Stomach (tissue), 19 donors: ENCODE results near the gene HUS1. TPM values are rescaled to one million over a fixed set of nuclear protein-coding genes. Genes with fewer than 3 reads are reported as not detected.

ENCODE experiments used
- DNase-seq, 2 donors: peaks; one replicate each; pipeline versions ENCODE4 v3.0.0 to v3.0.0-alpha.2; 2013 to 2019
- H3K27ac ChIP-seq, 5 donors: fragments of 200-600 bp in 4 of 5; sonication (generic) in 4 of 5; one replicate each; pipeline ENCODE4 v1.5.1; 2013 to 2019; ENCODE audit warnings: mild to moderate bottlenecking in 1 of 5, moderate library complexity in 1 of 5
- H3K27me3 ChIP-seq, 3 donors: fragments of 200-600 bp; sonication (generic); one replicate each; pipeline ENCODE4 v1.5.1; 2017 to 2019; ENCODE audit warnings: mixed run types in 1 of 3
- H3K36me3 ChIP-seq, 4 donors: fragments of 200-600 bp; sonication (generic); 1 replicate in 3 of 4; 2 replicates in 1 of 4; pipeline ENCODE4 v1.5.1; 2016 to 2019
- H3K4me1 ChIP-seq, 4 donors: fragments of 200-600 bp; sonication (generic); one replicate each; pipeline ENCODE4 v1.5.1; 2016 to 2019
- H3K4me3 ChIP-seq, 4 donors: fragments of 200-600 bp; sonication (generic) in 3 of 4; one replicate each; pipeline ENCODE4 v1.5.1; 2016 to 2019; ENCODE audit warnings: mild to moderate bottlenecking in 1 of 4
- H3K9me3 ChIP-seq, 4 donors: fragments of 200-600 bp; sonication (generic); one replicate each; pipeline ENCODE4 v1.5.1; 2016 to 2019
- EP300 ChIP-seq: sonication (generic); formaldehyde crosslinking; IDR thresholded peaks from one replicate; pipeline ENCODE4 v1.6.1; 2017; ENCODE audit warnings: antibody characterized with exemption
- POLR2A ChIP-seq, 4 donors: fragments of 450-650 bp; IDR thresholded peaks; one replicate each; pipeline ENCODE4 v1.6.1; 2016; ENCODE audit warnings: antibody characterized with exemption in 4 of 4, control low read depth in 2 of 4, mild to moderate bottlenecking in 1 of 4, moderate library complexity in 1 of 4
- POLR2AphosphoS5 ChIP-seq, 3 donors: sonication (generic); formaldehyde crosslinking; IDR thresholded peaks; one replicate each; pipeline ENCODE4 v1.6.1; 2016; ENCODE audit warnings: antibody characterized with exemption in 3 of 3
- WGBS, 5 donors: extraction: QIAGEN DNeasy Blood & Tissue Kit in 3 of 5; methylation state at CpG; one replicate each; pipeline versions ENCODE4 v1.1.5 to v1.1.7; 2013 to 2018; 5-methylcytosine and 5-hydroxymethylcytosine counted together
- intact Hi-C: fragments of 100-400 bp; cut with DNase I; formaldehyde crosslinking; loops from one replicate; pipeline ENCODE4 v1.15.1; 2023; ENCODE audit warnings: low total_unique reads
- long read RNA-seq, 10 donors: transcript quantifications; one replicate each; lab custom pipeline, GENCODE V29; 2026
- polyA plus RNA-seq, 3 donors: library from polyadenylated mRNA; stranded (reverse); fragments of 200-250 nt; gene quantifications; one replicate each; pipeline ENCODE4 v1.2.3, GENCODE V29; 2013
- total RNA-seq, 5 donors: library from RNA; depleted of rRNA; stranded (reverse); fragments of >200 nt; gene quantifications; one replicate each; pipeline versions ENCODE4 v1.1.0 to v1.2.3, GENCODE V29; 2014 to 2016
- TF ChIP-seq, protein P1 (sequence below), 7 experiments: fragments of 450-650 bp in 4 of 7; fragments of 200-600 bp in 3 of 7; sonication (generic) in 3 of 7; IDR thresholded peaks; one replicate each; pipeline ENCODE4 v1.5.1; 2016 to 2019; ENCODE audit warnings: antibody characterized with exemption in 7 of 7, control low read depth in 2 of 7, mild to moderate bottlenecking in 1 of 7
- donor health status: healthy with polysubstance abuse.
- donor health status: Bipolar disorder and iron deficiency.
- donor health status: healthy.

The HUS1 gene
- total RNA-seq (10 to 100 TPM in 4 of 5 donors, 1 to 10 TPM in 1; 9.9 to 69.2 (median 21.1) TPM), polyA plus RNA-seq (1 to 10 TPM; 5.9 to 8.2 (median 7.9) TPM)
- long read RNA-seq, donor 1: 0 reads
- long read RNA-seq, donor 2, partial matches to known transcripts: 0 of 2 reads
- long read RNA-seq, donor 2, other reads (novel, unspliced or antisense): 0 of 2 reads
- long read RNA-seq, donor 3, partial matches to known transcripts: 0 of 3 reads
- long read RNA-seq, donor 3, other reads (novel, unspliced or antisense): 0 of 3 reads
- long read RNA-seq, donor 4: 0 reads
- long read RNA-seq, donor 5, partial matches to known transcripts: 0 of 5 reads
- long read RNA-seq, donor 5, other reads (novel, unspliced or antisense): 0 of 5 reads
- long read RNA-seq, donor 6, partial matches to known transcripts: 0 of 3 reads
- long read RNA-seq, donor 6, other reads (novel, unspliced or antisense): 0 of 3 reads
- long read RNA-seq, donor 7, partial matches to known transcripts: 0 of 2 reads
- long read RNA-seq, donor 7, other reads (novel, unspliced or antisense): 0 of 2 reads
- long read RNA-seq, donor 8, partial matches to known transcripts: 0 of 4 reads
- long read RNA-seq, donor 8, other reads (novel, unspliced or antisense): 0 of 4 reads
- long read RNA-seq, donor 9, partial matches to known transcripts: 0 of 3 reads
- long read RNA-seq, donor 9, other reads (novel, unspliced or antisense): 0 of 3 reads
- long read RNA-seq, donor 10, partial matches to known transcripts: 0 of 2 reads
- long read RNA-seq, donor 10, other reads (novel, unspliced or antisense): 0 of 2 reads

DNA sequence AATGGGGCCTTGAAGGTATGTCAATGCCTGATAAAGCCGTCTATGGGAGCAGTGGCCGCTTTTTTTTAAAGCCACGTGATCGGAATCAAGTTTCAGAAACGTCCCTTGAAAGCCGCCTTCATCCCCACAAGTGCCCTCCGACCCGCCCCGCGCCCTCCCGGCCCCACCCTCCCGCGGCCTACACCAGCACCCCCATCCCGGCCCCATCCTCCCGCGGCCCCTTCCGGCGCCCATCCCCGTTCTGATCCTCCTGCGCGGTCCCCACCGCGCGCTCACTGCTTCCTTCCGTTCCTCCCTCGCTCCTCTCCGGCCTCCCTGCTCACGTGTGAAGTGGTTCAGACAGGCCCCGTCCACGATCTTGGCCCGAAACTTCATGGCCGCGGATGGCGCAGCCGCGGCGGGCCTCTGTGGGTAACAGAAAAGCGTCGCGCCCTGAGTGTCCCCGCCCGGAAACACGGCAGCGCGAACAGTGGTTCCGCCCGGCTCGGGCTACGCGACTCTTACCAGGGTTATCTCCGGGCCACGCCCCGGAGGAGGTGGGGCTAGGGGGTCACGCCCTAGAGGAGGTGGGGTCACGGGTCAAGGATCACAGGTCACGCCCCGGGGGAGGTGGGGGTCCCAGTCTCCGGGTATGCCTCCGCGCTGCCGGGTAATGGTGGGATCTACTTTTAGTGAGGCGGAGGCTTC is at the start of gene HUS1:
TSS of gene HUS1 (minus strand) at position 471 of the 687 bp plus-strand sequence. CDS start at position 375, 96 bp downstream.
- Histone ChIP-seq H3K9me3 (no peaks in the 10 kb centered on the region), H3K4me3 (peak within 1 kb of the TSS; percentile 64 to 84 (median 72)), H3K27ac (peak within 1 kb of the TSS; percentile 86 to 96 (median 91)), H3K4me1 (peaks cover 9 to 20% (median 15%) of the 10 kb centered on the region in 4 donors), H3K27me3 (no peaks in the 10 kb centered on the region), H3K36me3 (peaks cover 38 to 41% (median 40%) of the 10 kb centered on the region in 4 donors)
- intact Hi-C loops: no loop called here
- peak in 1 of 4 donors; percentile 49 for TF ChIP-seq POLR2A (IDR thresholded peaks at IDR 0.05)
- TF ChIP-seq, protein P1, sequence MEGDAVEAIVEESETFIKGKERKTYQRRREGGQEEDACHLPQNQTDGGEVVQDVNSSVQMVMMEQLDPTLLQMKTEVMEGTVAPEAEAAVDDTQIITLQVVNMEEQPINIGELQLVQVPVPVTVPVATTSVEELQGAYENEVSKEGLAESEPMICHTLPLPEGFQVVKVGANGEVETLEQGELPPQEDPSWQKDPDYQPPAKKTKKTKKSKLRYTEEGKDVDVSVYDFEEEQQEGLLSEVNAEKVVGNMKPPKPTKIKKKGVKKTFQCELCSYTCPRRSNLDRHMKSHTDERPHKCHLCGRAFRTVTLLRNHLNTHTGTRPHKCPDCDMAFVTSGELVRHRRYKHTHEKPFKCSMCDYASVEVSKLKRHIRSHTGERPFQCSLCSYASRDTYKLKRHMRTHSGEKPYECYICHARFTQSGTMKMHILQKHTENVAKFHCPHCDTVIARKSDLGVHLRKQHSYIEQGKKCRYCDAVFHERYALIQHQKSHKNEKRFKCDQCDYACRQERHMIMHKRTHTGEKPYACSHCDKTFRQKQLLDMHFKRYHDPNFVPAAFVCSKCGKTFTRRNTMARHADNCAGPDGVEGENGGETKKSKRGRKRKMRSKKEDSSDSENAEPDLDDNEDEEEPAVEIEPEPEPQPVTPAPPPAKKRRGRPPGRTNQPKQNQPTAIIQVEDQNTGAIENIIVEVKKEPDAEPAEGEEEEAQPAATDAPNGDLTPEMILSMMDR (IDR thresholded peaks at IDR 0.05): no peak
- peak; percentile 44 to 94 (median 88) for TF ChIP-seq POLR2AphosphoS5 (IDR thresholded peaks at IDR 0.05)
- TF ChIP-seq EP300: no peak
- DNase-seq: peak; percentile 93 to 96
- 1 to 2% (median 1%) methylated on average over 24 to 62 of the region's 62 CpGs for WGBS, 5 donors

DNA sequence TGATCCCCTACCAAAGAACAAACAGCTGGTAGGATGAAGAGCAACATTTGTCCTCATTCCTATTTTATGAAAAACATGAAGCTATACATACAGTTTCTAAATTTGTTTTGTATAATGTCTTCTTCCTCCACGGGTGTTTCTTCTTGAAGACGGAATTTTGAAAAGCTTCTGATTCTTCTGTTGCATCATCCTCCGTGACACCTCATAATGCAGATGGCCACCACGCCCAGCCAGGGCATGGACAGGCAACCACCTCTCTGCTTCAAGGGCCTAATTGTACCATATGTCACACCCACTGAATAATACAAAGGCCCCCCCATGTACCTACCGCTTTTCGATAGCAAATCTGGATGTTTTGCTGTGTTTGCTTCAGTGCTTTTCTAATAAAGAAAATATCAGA is 49.5 kb upstream of the HUS1 start, which contains the start of gene SUN3:
TSS of gene SUN3 (minus strand) at position 170 of the 400 bp plus-strand sequence. CDS start at position 1, 169 bp downstream.
- TF ChIP-seq POLR2A (IDR thresholded peaks at IDR 0.05) (no peak), POLR2AphosphoS5 (IDR thresholded peaks at IDR 0.05) (no peak), EP300 (no peak)
- TF ChIP-seq, protein P1 (IDR thresholded peaks at IDR 0.05): no peak
- no peak within 1 kb of the TSS for H3K27ac ChIP-seq
- intact Hi-C loops: no loop called here
- no peak for DNase-seq
- H3K36me3 ChIP-seq: no peaks in the 10 kb centered on the region
- no peaks in the 10 kb centered on the region for H3K4me1 ChIP-seq
- H3K4me3 ChIP-seq: no peak within 1 kb of the TSS
- 81 to 92% (median 88%) methylated on average over 6 of the region's 6 CpGs for WGBS, 5 donors
- peaks cover 1 to 10% (median 7%) of the 10 kb centered on the region in 4 donors for H3K9me3 ChIP-seq
- peaks cover 0 to 22% (median 0%) of the 10 kb centered on the region in 3 donors for H3K27me3 ChIP-seq

DNA sequence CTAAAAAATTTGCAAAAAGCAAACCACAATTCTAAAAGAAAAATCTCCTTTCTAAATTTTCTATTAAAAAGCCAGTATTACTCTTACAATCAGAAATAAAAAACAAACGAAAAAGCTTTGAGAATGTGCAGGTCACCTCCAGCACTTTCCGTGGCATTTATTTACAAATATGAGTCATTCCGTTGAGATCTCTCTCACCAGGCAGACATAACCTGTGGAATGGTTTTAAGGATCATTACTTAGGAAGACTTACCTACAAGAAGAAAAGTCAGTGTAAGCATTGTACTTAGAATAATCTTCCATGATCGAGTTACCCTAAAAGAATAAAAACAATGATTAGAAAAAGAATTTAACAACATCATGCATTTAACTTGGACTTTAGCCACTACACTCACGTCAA is 46.2 kb upstream of the HUS1 start:
- Histone ChIP-seq H3K4me3 (no peak overlapping the region), H3K36me3 (no peaks in the 10 kb centered on the region), H3K4me1 (no peaks in the 10 kb centered on the region), H3K9me3 (peaks cover 4 to 23% (median 20%) of the 10 kb centered on the region in 4 donors), H3K27ac (no peak overlapping the region), H3K27me3 (peaks cover 0 to 13% (median 0%) of the 10 kb centered on the region in 3 donors)
- TF ChIP-seq EP300: no peak
- WGBS, 5 donors: 22 to 39% (median 36%) methylated on average over 5 of the region's 5 CpGs
- no peak for DNase-seq
- intact Hi-C loops: no loop called here

DNA sequence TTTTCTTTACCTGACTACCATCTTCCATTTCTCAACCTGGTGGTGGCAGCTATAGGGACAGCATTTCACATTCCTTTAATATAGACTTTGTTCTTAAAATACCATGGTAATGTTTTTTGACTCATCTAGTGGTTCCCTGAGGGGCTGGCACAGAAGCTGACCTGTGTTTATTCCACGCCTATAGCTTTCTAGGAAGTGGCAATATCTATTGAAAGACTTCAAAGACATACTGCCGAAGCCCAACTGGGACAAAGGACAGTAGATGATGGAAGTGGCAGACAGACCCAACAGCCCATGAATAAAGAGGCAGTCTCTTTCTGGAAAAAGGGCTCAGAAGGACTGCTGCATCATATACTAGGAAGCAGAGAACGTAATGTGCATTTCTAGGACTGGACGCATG is 38.3 kb upstream of the HUS1 start:
- H3K27me3 ChIP-seq: peaks cover 0 to 21% (median 0%) of the 10 kb centered on the region in 3 donors
- intact Hi-C loops: no loop called here
- H3K9me3 ChIP-seq: peaks cover 0 to 1% (median under 1%) of the 10 kb centered on the region in 4 donors
- no peak overlapping the region for H3K4me3 ChIP-seq
- no peak overlapping the region for H3K27ac ChIP-seq
- 81 to 90% (median 85%) methylated on average over 4 of the region's 4 CpGs for WGBS, 5 donors
- DNase-seq: no peak
- H3K4me1 ChIP-seq: no peaks in the 10 kb centered on the region
- no peak for TF ChIP-seq POLR2AphosphoS5 (IDR thresholded peaks at IDR 0.05)
- H3K36me3 ChIP-seq: no peaks in the 10 kb centered on the region

DNA sequence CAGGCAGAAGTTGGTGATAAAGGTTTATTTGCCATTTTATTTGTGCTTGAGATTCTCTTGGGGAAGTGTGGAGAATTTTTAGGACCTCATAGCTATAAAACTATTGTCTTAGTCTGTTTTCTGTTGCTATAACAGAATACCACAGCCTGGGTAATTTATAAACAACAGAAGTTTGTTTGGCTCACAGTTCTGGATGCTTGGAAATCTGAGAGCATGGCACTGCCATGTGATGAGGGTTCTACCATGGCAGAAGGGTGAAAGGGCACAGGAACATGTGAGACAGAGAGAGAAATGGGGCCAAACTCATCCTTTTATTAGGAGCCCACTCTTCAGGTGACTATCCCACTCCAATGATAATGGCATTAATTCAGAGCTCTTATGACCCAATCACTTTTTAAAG is 37.2 kb upstream of the HUS1 start:
- H3K27ac ChIP-seq: no peak overlapping the region
- intact Hi-C loops: no loop called here
- DNase-seq: no peak
- H3K4me1 ChIP-seq: no peaks in the 10 kb centered on the region
- no peaks in the 10 kb centered on the region for H3K36me3 ChIP-seq
- no peaks in the 10 kb centered on the region for H3K9me3 ChIP-seq
- no peak overlapping the region for H3K4me3 ChIP-seq
- TF ChIP-seq, protein P1 (IDR thresholded peaks at IDR 0.05): no peak
- TF ChIP-seq POLR2A (IDR thresholded peaks at IDR 0.05): no peak
- H3K27me3 ChIP-seq: peaks cover 0 to 21% (median 0%) of the 10 kb centered on the region in 3 donors
